Adipocyte (in vitro differentiated cells): ENCODE results near the gene GSDME.

Source experiments
- DNase-seq: peaks from one replicate; pipeline ENCODE4 v3.0.0-alpha.2; 2015; ENCODE audit warnings: low read depth
- H3K27me3 ChIP-seq: replicated peaks from 2 replicates; pipeline ENCODE4 v1.7.0; 2013; ENCODE audit warnings: mild to moderate bottlenecking, low read length, moderate library complexity; ENCODE audit not compliant: control insufficient read depth, insufficient read depth
- H3K36me3 ChIP-seq: 2 replicates; pipeline ENCODE4 v1.7.0; 2013; ENCODE audit warnings: low read length, mild to moderate bottlenecking, moderate library complexity; ENCODE audit not compliant: control insufficient read depth, insufficient read depth, severe bottlenecking
- H3K4me1 ChIP-seq: 2 replicates; pipeline ENCODE4 v1.7.0; 2013; ENCODE audit warnings: mild to moderate bottlenecking, low read length, moderate library complexity; ENCODE audit not compliant: control insufficient read depth, insufficient read depth
- H3K4me3 ChIP-seq: 2 replicates; pipeline ENCODE4 v1.7.0; 2013; ENCODE audit warnings: mild to moderate bottlenecking, low read length, moderate library complexity
- H3K9ac ChIP-seq: 2 replicates; pipeline ENCODE4 v1.7.0; 2013; ENCODE audit warnings: mild to moderate bottlenecking, low read length, moderate library complexity
- H3K9me3 ChIP-seq: 2 replicates; pipeline ENCODE4 v1.7.0; 2013; ENCODE audit warnings: mild to moderate bottlenecking, low read length, moderate library complexity; ENCODE audit not compliant: control insufficient read depth

GSDME gene

DNA sequence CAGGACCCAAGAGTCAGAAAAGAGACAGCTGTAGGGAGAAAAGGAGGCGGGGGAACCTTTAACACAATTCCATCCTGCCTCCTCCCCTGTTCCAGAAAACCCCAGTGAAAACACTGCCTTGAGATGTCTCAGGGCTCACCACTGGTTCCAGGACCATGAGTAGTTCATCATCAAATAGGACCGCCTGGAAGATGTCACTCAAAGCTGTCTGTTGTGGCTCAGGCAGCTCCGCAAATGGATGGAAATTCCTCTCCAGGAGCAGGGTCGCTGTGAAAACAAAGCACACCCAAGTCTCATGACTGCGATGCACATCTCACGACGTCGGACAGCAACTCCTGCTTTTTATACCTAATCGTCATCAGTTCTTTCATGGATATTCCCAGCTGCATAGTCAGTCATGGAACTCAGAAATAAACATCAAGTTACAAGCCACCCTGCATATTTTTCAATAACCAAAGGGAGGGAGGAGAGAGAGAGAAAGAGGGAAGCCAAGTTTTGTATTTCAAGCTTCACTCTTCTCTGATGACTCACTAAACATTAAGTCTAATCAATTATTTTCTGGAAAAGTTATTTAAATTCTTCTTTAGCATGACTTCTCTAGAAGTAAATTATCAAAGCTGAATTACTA, 49.2 kb downstream of the GSDME start:
- H3K4me1 ChIP-seq = peaks cover 32% of the 10 kb centered on the region
- DNase-seq = peak; percentile 52

DNA sequence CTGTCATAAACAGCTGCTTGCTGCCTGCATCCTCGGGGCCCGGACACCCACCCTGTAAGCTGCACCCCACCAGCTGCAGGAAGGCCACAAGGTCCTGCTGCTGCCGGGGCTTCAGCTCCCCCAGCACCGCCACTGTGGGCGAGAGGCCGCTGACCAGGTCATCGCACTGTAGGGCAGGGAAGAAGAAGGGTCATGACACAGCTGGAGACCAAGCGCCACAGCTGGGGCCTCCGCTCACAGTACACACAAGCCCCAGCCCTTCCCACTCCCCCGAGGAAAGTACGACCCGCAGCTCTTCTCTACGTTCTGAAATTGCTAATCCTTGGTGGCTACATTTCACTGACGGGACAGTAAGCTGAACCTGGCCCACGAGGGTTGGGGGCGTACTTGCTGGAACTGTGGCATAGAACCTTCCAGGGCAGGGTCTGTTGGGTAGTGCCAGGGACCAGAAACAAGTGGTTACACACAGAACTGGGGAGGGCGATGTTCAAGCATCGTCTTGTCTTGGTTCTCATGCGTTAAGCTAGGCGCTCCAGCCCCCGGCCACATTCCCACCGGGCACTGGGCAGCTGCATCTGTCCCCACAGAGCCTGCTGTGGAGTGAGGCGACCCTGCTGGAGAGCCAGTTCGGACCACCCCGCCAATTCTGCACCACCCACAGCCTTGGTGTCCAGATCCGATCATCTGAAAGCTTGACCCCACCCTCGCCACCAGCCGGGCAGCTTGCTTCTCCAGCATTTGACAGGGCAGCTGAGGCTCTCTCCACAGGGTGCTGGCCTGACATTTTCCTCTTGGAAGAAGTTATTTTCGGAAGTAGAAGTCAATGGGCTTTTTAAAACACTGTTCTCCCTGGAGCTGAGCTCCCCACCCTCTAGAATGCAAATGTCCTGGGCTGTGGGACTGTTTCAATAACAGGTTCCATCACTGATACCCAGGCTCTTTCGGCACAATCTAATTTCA, 50.8 kb downstream of the GSDME start:
- Histone ChIP-seq H3K4me3 (no peak overlapping the region), H3K9ac (no peak overlapping the region), H3K4me1 (peaks cover 48% of the 10 kb centered on the region), H3K27me3 (no peaks in the 10 kb centered on the region), H3K9me3 (no peaks in the 10 kb centered on the region), H3K36me3 (peaks cover 6% of the 10 kb centered on the region)
- no peak for DNase-seq

More for the DNA sequence above, 49.2 kb downstream of the GSDME start:
- no peak overlapping the region for H3K9ac ChIP-seq
- no peak overlapping the region for H3K4me3 ChIP-seq
- no peaks in the 10 kb centered on the region for H3K9me3 ChIP-seq
- no peaks in the 10 kb centered on the region for H3K27me3 ChIP-seq
- H3K36me3 ChIP-seq = peaks cover 6% of the 10 kb centered on the region

DNA sequence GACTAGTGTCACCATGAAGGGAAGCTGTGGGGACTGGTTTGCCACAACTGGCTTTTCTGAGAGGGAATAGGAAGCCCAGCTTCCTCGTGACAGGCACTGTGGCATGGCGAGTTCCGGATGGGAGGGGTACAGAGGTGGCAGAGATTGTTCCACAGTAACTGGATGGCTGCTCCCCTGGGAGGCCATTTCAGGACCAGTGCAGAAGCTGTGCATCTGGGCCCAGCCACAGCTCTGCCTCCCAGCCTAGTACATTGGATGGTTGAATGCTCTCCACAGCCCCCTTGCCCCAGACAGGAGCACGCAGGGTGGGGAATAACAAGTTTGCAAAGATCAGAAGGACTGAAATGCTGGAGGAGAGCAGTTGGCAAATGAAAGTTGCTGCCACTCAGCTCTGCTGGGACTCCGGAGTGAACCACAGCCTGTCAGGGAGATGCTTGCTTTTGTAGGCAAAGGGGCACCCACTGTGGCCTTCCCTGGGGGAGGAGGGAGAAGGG, 51.8 kb downstream of the GSDME start:
- H3K9me3 ChIP-seq = no peaks in the 10 kb centered on the region
- DNase-seq = no peak

GRCh38 chr7:24704311-24704710, 53.0 kb downstream of the GSDME start:
- Histone ChIP-seq H3K9me3 (no peaks in the 10 kb centered on the region), H3K9ac (no peak overlapping the region), H3K27me3 (no peaks in the 10 kb centered on the region), H3K4me3 (no peak overlapping the region), H3K36me3 (peaks cover under 1% of the 10 kb centered on the region), H3K4me1 (peaks cover 63% of the 10 kb centered on the region)
- DNase-seq = peak; percentile 12

More for the DNA sequence above, 51.8 kb downstream of the GSDME start:
- Histone ChIP-seq H3K36me3 (peaks cover 6% of the 10 kb centered on the region), H3K9ac (no peak overlapping the region), H3K4me3 (no peak overlapping the region), H3K4me1 (peaks cover 58% of the 10 kb centered on the region), H3K27me3 (no peaks in the 10 kb centered on the region)

- DNase-seq = peak; percentile 11
- Histone ChIP-seq H3K4me3 (no peak overlapping the region), H3K9ac (no peak overlapping the region), H3K27me3 (no peaks in the 10 kb centered on the region), H3K36me3 (peaks cover 3% of the 10 kb centered on the region), H3K9me3 (no peaks in the 10 kb centered on the region), H3K4me1 (peaks cover 59% of the 10 kb centered on the region)
These were observed 54.0 kb downstream of the GSDME start for GRCh38 chr7:24703296-24703695.

DNA sequence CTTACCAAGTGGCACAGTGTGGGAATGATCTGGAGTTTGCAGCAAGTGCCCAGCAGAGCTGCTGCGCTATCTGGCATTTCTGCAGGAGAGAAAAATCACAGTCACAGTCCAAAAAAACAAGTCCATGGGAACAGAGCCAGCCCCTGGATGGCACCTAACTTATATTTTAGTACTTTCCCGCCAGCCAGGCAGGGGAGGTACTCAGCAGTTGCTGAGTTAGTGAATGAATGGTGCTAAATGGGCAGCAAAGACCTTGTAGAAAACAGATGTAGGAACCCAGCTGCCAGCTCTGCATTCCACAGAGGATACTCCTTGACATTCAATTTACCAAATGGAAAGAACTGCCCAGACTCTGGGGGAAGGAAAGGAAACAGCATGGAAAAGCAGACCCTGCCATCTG, 54.5 kb downstream of the GSDME start:
- peaks cover 3% of the 10 kb centered on the region for H3K36me3 ChIP-seq
- no peaks in the 10 kb centered on the region for H3K9me3 ChIP-seq
- no peak overlapping the region for H3K9ac ChIP-seq
- H3K4me3 ChIP-seq = no peak overlapping the region
- peak; percentile 62 for DNase-seq
- no peaks in the 10 kb centered on the region for H3K27me3 ChIP-seq
- peaks cover 58% of the 10 kb centered on the region for H3K4me1 ChIP-seq

- Histone ChIP-seq H3K9me3 (no peaks in the 10 kb centered on the region), H3K27me3 (no peaks in the 10 kb centered on the region), H3K9ac (peak overlapping the region; percentile 1), H3K4me1 (peaks cover 64% of the 10 kb centered on the region), H3K36me3 (peaks cover 3% of the 10 kb centered on the region), H3K4me3 (peak overlapping the region; percentile 13)
- DNase-seq = peak; percentile 97
These were observed 55.7 kb downstream of the GSDME start for GRCh38 chr7:24701261-24702235.

GRCh38 chr7:24700521-24701260, 56.6 kb downstream of the GSDME start:
- DNase-seq = peak; percentile 42
- H3K4me1 ChIP-seq = peaks cover 64% of the 10 kb centered on the region
- H3K9me3 ChIP-seq = no peaks in the 10 kb centered on the region
- peaks cover 3% of the 10 kb centered on the region for H3K36me3 ChIP-seq
- peak overlapping the region; percentile 1 for H3K9ac ChIP-seq
- H3K4me3 ChIP-seq = no peak overlapping the region
- H3K27me3 ChIP-seq = no peaks in the 10 kb centered on the region

GRCh38 chr7:24698531-24699266, 58.6 kb downstream of the GSDME start:
- no peaks in the 10 kb centered on the region for H3K27me3 ChIP-seq
- no peaks in the 10 kb centered on the region for H3K9me3 ChIP-seq
- no peak overlapping the region for H3K9ac ChIP-seq
- H3K4me3 ChIP-seq = no peak overlapping the region
- H3K36me3 ChIP-seq = peaks cover 3% of the 10 kb centered on the region
- H3K4me1 ChIP-seq = peaks cover 50% of the 10 kb centered on the region
- DNase-seq = no peak

GRCh38 chr7:24697416-24697815, 59.8 kb downstream of the GSDME start:
- peak; percentile 67 for DNase-seq
- H3K9me3 ChIP-seq = no peaks in the 10 kb centered on the region

More at GRCh38 chr7:24697416-24697815, 59.8 kb downstream of the GSDME start:
- peaks cover 37% of the 10 kb centered on the region for H3K4me1 ChIP-seq
- H3K9ac ChIP-seq = no peak overlapping the region
- H3K27me3 ChIP-seq = no peaks in the 10 kb centered on the region
- H3K36me3 ChIP-seq = peaks cover 3% of the 10 kb centered on the region
- H3K4me3 ChIP-seq = no peak overlapping the region
